ENCODE measurements around the gene ARFGAP2.
"Not testable (repeated sequence)": the region's sequence is repeated elsewhere in the genome, so short reads cannot be mapped to it uniquely, and the experiment has no call there.

The ARFGAP2 gene

DNA sequence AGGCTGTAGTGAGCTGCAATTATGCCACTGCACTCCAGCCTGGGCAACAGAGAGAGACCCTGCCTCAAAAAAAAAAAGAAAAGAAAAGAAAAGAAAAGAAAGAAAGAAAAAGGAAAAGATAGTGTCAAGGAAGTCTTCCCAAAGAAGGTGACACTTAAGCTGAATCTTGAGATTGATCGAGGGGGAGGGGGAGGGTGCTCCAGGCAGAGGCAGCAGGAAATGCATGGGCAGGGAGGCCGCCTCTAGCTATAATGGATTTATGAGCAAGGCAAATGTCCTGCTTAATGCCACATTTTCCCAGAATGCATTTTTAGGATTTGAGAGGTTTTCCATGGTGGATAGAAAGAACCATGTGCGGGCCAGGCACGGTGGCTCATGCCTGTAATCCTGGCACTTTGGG, 24.3 kb upstream of the ARFGAP2 start:
- H3K36me3 Mint-ChIP-seq (ENCODE audit: low read depth) = no peaks in the 10 kb centered on the region
- no peak overlapping the region for H3K27ac Mint-ChIP-seq
- H3K9me3 Mint-ChIP-seq = no peaks in the 10 kb centered on the region
- H3K4me1 Mint-ChIP-seq (ENCODE audit: low read depth) = no peaks in the 10 kb centered on the region
- H3K4me3 Mint-ChIP-seq = no peak overlapping the region
- H3K27me3 Mint-ChIP-seq = peaks cover 4% of the 10 kb centered on the region

DNA sequence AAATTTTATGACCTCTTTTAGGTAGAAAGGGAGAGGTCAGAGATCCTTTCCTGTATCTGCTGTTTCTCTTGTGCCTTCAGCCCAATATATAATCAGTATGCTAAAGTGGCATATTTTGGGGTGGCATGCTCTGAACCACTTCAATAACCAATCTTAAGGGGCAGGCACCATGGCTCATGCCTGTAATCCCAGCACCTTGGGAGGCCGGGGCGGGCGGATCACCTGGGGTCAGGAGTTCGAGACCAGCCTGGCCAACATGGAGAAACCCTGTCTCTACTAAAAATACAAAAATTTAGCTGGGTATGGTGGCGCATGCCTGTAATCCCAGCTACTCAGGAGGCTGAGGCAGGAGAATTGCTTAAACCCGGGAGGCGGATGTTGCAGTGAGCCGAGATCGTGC, 21.5 kb upstream of the ARFGAP2 start:
- H3K4me1 Mint-ChIP-seq (ENCODE audit: low read depth); H3K27ac Mint-ChIP-seq; H3K4me3 Mint-ChIP-seq; H3K27me3 Mint-ChIP-seq; H3K9me3 Mint-ChIP-seq; H3K36me3 Mint-ChIP-seq (ENCODE audit: low read depth): not testable (repeated sequence)

DNA sequence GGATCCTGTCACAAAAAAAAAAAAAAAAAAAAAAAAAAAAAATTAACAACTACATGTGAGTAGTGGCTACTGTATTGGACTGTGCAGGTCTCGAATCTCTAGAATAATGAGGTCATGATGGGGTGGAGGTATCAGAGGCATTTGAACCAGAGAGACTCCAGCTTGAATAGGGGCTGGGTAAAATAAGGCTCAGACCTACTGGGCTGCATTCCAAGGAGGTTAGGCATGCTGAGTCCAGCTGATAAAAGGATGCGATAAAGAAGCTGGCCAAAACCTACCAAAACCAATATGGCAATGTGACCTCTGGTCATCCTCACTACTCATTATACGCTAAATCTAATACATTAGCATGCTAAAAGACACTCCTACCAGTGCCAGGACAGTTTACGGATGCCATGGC, 15.4 kb upstream of the ARFGAP2 start:
- no peaks in the 10 kb centered on the region for H3K36me3 Mint-ChIP-seq (ENCODE audit: low read depth)
- H3K9me3 Mint-ChIP-seq = no peaks in the 10 kb centered on the region
- no peak overlapping the region for H3K27ac Mint-ChIP-seq
- peaks cover 4% of the 10 kb centered on the region for H3K4me1 Mint-ChIP-seq (ENCODE audit: low read depth)
- peaks cover 14% of the 10 kb centered on the region for H3K27me3 Mint-ChIP-seq
- no peak overlapping the region for H3K4me3 Mint-ChIP-seq

DNA sequence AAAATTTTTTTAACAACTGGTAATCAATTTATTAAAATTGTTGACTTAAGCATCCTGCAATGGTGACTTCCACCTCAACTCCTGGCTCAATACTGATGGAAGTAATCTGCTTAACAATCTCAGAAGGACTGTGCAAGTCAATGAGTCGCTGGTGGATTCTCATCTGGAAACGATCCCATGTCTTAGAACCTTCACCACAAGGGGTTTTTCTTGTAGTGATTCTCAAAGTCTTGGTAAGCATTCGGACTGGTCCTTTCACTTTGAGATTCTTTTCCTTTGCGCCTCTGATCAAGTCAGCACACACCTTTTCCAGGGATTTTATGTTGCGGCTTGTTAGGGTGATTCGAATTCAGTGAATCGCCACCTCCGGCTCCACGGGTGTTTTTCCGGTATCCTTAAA, 14.5 kb upstream of the ARFGAP2 start:
- H3K9me3 Mint-ChIP-seq; H3K36me3 Mint-ChIP-seq (ENCODE audit: low read depth); H3K4me3 Mint-ChIP-seq; H3K27ac Mint-ChIP-seq: not testable (repeated sequence)
- H3K27me3 Mint-ChIP-seq = peaks cover 14% of the 10 kb centered on the region
- peaks cover 11% of the 10 kb centered on the region for H3K4me1 Mint-ChIP-seq (ENCODE audit: low read depth)

DNA sequence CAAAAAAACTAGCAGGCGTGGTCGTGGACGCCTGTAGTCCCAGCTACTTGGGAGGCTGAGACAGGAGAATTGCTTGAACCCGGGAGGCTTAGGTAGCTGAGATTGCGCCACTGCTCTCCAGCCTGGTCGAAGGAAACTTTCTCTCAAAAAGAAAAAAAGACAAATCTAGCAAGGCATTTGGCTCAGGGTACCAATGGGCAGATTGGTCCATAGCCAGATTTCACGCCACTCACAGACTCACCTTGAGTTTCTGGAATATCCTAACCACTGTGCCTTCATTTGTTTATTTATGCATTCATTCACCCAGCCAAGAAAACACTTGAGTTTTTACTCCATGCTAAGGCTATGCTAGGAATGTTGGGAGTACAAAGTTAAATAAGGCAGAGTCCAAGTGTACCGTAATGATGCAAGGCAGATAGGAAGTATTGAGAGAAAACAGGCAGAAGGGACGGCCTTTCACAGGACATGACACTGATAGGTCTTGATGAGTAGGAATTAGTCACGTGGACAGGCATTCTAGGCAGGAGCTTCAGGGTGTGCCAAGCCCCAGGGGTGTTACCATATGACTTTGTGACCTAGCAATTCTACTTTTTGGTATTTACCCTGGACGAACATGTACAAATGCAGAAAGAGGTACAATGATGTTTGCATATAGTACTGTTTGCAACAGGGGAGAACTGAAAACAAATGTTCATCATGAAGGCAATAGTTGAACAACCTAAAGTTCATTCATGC, 12.6 kb upstream of the ARFGAP2 start:
- Mint-ChIP-seq H3K9me3 (no peaks in the 10 kb centered on the region), H3K27ac (no peak overlapping the region), H3K4me1 (ENCODE audit: low read depth) (peaks cover 11% of the 10 kb centered on the region)

DNA sequence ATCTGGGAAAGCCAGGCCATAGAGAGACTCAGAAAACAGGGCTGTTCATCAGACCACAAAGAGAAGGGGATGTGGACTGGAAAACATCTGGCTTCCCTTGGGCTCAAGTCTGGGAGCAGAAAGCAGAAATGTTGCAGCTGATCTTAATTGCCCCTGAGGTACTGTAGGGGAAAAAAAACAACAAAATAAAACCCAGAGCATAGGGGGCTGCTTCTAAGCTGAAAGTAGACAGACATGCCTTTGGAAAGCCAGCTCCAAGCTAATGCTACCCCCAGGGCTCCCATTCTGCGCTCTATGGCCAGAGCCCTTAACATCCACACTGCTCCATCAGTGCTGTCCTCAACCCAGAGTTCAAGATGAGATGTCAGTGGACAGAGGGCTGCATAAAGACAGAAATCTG, 11.6 kb upstream of the ARFGAP2 start:
- H3K4me1 Mint-ChIP-seq (ENCODE audit: low read depth) = peaks cover 11% of the 10 kb centered on the region
- H3K36me3 Mint-ChIP-seq (ENCODE audit: low read depth) = no peaks in the 10 kb centered on the region
- H3K27ac Mint-ChIP-seq = no peak overlapping the region
- no peaks in the 10 kb centered on the region for H3K9me3 Mint-ChIP-seq
- peaks cover 18% of the 10 kb centered on the region for H3K27me3 Mint-ChIP-seq
- H3K4me3 Mint-ChIP-seq = no peak overlapping the region

More for the DNA sequence above, 12.6 kb upstream of the ARFGAP2 start:
- Mint-ChIP-seq H3K27me3 (peaks cover 14% of the 10 kb centered on the region), H3K36me3 (ENCODE audit: low read depth) (no peaks in the 10 kb centered on the region), H3K4me3 (no peak overlapping the region)

DNA sequence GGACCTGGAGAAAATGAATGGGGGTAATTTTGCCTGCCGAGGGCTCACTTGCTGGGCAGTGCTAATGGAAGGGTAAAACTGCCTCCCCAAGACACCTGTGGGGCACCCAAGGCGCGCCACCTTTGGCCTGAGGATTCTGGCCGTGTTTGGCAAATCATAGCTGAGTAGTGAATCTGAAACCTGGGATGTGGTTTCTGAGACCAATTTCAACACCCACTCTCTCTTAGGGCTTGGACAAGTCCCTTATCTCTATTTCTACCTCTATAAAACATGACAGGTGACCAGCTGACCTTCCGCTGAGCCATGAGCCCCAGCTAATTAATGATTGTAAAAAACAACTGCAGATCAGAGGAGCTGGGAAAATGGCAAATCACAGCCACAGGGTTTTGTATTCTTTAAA, 11.0 kb upstream of the ARFGAP2 start:
- H3K27me3 Mint-ChIP-seq = peaks cover 18% of the 10 kb centered on the region
- H3K27ac Mint-ChIP-seq = no peak overlapping the region
- H3K4me1 Mint-ChIP-seq (ENCODE audit: low read depth) = peaks cover 11% of the 10 kb centered on the region
- H3K9me3 Mint-ChIP-seq = no peaks in the 10 kb centered on the region
- H3K36me3 Mint-ChIP-seq (ENCODE audit: low read depth) = no peaks in the 10 kb centered on the region
- H3K4me3 Mint-ChIP-seq = peak overlapping the region; percentile 77

DNA sequence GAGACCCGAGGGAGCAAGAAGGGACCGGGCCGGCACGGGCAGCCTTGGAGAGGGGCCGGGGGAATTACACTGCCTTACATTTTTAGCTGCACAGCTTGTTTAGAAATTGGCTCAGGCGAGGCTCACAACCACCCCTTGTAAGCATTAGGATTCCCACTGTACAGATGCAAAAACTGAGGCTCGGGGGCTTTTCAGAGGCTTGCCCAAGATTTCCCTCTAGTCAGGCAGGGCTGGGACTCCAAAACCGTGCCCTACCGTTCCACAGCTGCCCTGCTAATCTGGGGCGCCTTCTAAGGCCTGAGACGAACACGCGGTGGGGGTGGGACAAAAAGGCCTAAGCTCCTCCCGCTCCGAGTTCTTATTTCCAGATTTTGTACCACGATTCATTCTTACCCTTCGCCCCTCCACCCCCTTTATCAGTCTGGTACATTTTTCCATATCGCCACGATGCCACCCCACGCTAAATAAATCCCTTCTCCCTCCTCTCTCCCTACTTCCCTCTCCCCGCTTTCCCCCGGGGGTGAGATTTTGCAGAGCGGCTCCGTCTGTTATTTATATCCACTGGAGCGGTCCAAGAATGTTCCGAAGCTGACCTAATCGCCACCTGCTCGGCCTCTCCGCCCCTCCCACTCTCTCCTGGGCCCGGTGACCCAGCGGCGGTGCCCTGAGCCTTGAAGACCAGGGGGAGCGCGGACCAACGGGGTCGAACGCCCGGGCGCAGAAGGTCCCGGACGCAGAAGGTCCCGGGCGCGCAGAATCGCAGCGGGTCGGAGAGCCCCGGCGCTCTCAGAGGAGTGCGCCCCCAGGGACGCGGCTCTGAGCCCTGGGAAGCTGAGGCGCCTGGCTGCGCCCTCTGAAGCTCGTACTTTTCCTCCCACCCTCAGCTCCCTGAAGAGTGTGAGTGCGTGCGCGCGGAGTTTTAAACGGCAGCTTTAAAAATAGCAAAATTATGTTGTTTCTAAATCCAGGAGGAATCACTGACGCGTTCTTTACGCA, 10.3 kb upstream of the ARFGAP2 start:
- H3K9me3 Mint-ChIP-seq = no peaks in the 10 kb centered on the region
- peaks cover 11% of the 10 kb centered on the region for H3K4me1 Mint-ChIP-seq (ENCODE audit: low read depth)
- peaks cover 18% of the 10 kb centered on the region for H3K27me3 Mint-ChIP-seq
- peak overlapping the region; percentile 83 for H3K27ac Mint-ChIP-seq
- peak overlapping the region; percentile 77 for H3K4me3 Mint-ChIP-seq
- H3K36me3 Mint-ChIP-seq (ENCODE audit: low read depth) = no peaks in the 10 kb centered on the region

DNA sequence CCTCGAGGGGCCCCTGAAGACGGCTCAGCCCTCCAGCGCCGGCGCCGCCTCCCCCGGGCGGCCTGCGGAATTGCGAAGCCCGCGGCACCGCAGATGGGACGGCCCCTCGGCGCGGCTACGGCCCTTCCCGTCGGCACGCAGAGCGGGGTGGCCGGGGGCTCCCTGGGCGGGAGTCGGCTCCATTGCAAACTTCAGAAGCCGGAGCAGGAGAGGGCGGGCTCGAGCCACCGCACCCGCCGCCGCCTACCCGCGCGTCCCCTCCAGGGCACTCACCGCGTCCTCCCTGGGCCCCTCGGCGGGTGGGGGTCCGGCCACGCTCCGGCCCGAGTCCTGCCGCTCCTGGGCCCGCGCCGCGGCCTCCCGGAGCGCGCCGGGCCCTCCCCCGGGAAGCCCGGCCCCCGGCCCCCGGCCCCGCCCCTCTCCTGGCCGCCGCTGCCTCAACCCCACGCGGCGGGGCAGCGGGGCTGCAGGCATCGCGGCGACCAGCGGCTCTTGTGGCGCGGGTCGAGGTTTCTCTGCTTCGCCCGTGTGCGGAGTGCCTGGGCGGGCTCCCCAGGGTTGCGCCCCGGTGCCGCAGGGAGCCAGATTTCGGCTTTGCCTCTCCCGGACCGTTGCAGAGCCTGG, 9.5 kb upstream of the ARFGAP2 start, which contains the start of gene PACSIN3:
PACSIN3 (minus strand) TSS at position 359 of the 624 bp plus-strand sequence. CDS start 3,707 bp downstream, outside the sequence.
- no peaks in the 10 kb centered on the region for H3K36me3 Mint-ChIP-seq (ENCODE audit: low read depth)
- no peaks in the 10 kb centered on the region for H3K9me3 Mint-ChIP-seq
- H3K4me1 Mint-ChIP-seq (ENCODE audit: low read depth) = peaks cover 11% of the 10 kb centered on the region
- peaks cover 18% of the 10 kb centered on the region for H3K27me3 Mint-ChIP-seq
- peak within 1 kb of the TSS; percentile 83 for H3K27ac Mint-ChIP-seq
- H3K4me3 Mint-ChIP-seq = peak within 1 kb of the TSS; percentile 77

DNA sequence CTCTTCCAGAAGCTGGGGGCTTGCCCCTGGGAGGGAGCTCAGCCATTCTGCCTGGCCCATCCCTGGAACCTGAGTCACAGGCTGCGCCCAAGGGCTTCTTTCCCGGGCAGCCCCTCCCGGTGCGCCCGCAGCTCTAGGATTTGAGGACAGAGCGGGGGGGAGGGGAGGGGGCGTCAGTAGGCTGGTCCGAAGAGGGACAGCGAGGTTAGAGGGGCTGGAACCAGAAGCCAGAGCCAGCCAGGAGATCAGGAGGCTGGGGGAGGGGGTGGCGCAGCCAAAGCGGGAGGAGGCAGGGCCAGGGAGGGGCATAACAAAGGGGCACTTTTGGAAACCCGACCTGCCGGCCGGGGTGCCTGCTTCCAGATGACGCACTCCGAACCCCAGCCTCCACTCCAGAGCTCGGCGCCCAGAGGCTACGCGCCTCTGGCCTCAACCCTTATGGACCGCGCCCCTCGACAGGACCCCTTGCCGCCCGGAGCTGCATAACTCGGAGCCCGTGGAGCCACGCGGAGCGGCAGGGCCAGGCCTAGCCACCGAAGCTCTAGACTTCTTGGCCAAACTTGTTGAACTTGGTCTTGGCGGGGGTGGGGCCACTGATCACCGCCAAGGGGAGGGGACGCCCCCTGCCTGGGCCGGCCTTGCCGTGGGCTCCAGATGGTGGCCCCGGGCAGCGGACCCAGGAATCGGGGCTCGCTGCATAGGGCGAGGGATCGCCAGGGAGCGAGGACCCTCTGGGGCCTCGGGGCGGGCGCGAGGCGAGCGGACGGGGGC, 8.8 kb upstream of the ARFGAP2 start:
- no peak overlapping the region for H3K27ac Mint-ChIP-seq
- H3K4me3 Mint-ChIP-seq = peak overlapping the region; percentile 75

DNA sequence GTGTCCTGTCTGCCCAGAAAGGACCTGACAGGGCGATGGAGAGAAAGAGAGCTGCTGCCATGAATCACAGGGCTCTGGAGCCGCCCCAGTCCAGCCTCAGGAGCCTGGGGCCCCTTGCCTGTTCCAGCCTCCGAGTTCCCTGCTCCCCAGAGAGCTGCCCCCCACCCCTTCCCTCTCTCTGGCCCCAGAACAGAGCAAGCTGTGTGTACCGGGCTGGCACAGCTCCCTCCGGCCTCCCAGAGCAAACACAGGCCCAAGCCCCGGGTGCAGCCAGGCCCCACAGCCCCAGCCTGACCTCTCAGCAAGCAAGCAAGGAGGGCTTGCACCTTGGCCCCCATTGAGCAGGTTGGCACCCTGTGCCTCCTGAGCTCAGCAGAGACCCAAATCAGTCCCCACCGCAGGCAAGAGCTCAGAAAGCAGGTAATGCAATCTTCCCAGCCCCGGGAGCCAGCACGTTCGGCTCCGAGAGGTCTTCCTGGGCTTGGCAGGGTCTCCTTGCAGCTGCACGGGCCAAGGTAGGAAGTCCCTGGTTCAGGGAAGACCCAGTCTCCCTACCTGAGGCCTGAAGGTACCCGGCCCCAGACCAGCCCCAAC, 8.1 kb upstream of the ARFGAP2 start:
- H3K4me3 Mint-ChIP-seq = no peak overlapping the region

More for the DNA sequence above, 8.8 kb upstream of the ARFGAP2 start:
- no peaks in the 10 kb centered on the region for H3K36me3 Mint-ChIP-seq (ENCODE audit: low read depth)
- H3K27me3 Mint-ChIP-seq = peaks cover 18% of the 10 kb centered on the region
- no peaks in the 10 kb centered on the region for H3K9me3 Mint-ChIP-seq
- H3K4me1 Mint-ChIP-seq (ENCODE audit: low read depth) = peaks cover 11% of the 10 kb centered on the region

DNA sequence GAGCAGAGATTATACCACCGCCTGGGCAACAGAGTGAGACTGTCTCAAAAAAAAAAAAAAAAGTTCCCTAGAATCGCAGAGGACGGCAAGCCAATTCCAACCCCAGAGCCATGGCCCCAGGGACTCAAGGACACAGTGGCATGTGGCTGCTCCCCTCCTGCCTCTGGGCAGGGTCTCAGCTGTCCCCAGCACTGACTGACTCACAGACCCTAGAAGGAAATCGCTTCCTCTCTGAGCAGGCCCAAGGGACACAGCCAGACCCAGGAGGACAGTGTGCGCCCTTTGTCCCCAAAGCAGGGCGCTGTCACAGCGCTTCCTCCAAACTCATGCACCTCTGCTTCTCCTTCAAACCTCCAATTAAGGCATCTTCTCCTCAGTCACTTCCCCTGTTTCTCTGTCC, 7.3 kb upstream of the ARFGAP2 start:
- H3K9me3 Mint-ChIP-seq = no peaks in the 10 kb centered on the region
- no peak overlapping the region for H3K27ac Mint-ChIP-seq
- peaks cover 11% of the 10 kb centered on the region for H3K27me3 Mint-ChIP-seq
- no peaks in the 10 kb centered on the region for H3K36me3 Mint-ChIP-seq (ENCODE audit: low read depth)
- H3K4me3 Mint-ChIP-seq = no peak overlapping the region
- peaks cover 11% of the 10 kb centered on the region for H3K4me1 Mint-ChIP-seq (ENCODE audit: low read depth)

More for the DNA sequence above, 8.1 kb upstream of the ARFGAP2 start:
- H3K4me1 Mint-ChIP-seq (ENCODE audit: low read depth) = peaks cover 11% of the 10 kb centered on the region
- H3K9me3 Mint-ChIP-seq = no peaks in the 10 kb centered on the region
- H3K27me3 Mint-ChIP-seq = peaks cover 18% of the 10 kb centered on the region
- H3K27ac Mint-ChIP-seq = no peak overlapping the region
- no peaks in the 10 kb centered on the region for H3K36me3 Mint-ChIP-seq (ENCODE audit: low read depth)

DNA sequence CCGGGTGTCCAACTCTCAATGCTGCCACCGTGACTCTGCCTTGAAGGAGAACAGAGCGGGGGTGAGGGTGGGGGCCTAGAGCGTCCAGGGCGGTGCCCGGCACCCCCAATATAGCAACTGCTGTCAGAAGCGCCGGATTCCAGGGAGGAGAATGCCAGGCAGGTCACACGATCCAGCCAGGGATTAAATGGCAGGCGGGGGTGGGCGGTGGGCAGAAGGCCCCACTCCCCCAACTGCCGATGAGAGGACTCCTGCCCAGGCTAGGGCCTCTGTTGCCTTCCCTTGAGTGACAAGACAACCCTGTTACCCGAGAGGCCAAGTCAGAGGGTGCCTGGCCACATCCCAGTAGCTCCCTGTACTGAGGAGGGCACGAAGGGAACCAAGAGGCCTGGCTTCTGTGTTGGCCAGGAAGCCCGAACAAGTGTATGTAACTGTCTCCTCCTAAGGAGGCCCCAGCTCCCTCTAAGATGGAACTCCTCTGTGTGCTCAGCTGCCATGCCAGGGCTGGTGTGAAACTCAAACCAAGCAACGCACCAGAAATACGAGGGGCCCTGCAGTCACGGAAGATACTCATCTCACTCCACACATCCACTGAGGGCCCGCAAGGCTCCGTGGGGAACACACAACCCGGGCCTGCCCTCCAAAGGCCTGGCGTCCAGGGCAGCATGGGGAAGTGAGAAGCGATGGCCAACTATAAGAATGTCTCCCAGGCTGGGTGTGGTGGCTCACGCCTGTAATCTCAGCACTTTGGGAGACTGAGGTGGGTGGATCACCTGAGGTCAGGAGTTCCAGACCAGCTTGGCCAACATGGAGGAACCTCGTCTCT, 6.6 kb upstream of the ARFGAP2 start:
- Mint-ChIP-seq H3K9me3 (no peaks in the 10 kb centered on the region), H3K4me1 (ENCODE audit: low read depth) (peaks cover 11% of the 10 kb centered on the region), H3K27me3 (peaks cover 11% of the 10 kb centered on the region), H3K4me3 (no peak overlapping the region), H3K36me3 (ENCODE audit: low read depth) (no peaks in the 10 kb centered on the region), H3K27ac (no peak overlapping the region)
